Embryonic facial prominence (tissue), 1 donor: Measurements from ENCODE around the gene DLGAP1.
"Not testable (repeated sequence)": the region's sequence is repeated elsewhere in the genome, so short reads cannot be mapped to it uniquely, and the experiment has no call there.

Experiments
- DNase-seq: peaks from one replicate; pipeline ENCODE4 v3.0.0-alpha.2; 2016; ENCODE audit errors: extremely low spot score

DLGAP1 gene

DNA sequence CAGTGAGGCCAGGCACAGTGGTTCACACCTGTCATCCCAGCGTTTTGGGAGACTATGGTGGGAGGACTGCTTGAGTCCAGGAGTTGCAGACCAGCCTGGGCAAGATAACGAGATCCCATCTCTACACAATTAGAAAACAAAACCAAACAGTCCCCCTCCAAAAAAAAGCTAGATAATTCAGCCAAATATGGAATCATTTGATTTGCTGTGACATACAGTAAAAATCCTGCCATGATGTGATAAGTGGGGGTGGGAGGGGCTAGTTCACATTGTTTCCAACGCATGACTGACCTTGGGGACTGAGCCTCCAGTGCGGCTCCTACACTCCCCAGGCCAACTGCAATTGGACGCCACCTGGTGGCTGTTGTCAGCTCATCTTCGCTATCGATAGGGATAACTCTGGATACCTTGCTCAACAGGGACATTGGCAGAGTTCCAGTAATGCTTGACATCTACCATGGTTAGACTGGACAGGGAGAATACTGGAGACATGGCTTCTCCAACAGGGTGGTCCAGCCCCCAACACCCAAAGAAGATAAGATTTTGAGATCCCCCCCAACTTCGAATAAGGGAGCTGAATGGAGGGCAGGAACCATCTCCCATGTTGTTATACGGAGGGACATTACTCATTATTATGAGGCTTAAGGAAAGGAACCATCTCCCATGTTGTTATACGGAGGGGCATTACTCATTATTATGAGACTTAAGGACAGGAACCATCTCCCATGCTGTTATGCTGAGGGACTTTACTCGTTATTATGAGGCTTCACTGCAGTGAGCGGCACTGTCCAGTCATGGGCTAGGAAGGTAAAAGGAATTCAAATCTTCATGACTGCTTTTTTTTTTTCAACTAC is 869.2 kb downstream of the DLGAP1 start:
- no peak for DNase-seq

- no peak for DNase-seq
Measured at GRCh38 chr18:3584897-3585460, 870.1 kb downstream of the DLGAP1 start.

DNA sequence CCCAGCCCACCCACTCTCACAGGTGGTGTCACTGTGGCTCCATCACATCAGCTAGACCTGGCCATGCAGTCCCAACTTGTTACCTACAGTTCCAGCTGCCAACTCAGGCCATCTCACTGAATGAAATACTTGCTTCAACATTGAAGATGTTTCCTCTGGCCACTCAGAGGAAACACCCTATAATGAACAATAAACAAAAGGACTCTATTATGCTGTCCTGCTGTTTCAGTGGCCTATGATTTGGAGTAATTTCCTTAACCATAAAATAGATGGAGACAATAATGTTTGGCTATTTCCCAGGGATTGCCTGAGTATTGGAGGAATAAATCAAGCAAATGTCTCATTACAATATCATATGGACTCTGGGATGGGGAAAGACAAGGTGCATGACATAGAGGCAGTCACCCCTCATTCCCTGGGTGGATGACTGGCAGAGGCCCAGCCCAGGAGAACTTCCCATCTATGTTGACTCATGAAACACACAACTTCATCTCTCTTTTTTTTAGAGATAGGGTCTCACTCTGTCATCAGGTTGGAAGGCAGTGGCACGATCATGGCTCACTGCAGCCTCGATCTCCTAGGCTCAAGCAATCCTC is 870.7 kb downstream of the DLGAP1 start:
- DNase-seq, result no peak

DNA sequence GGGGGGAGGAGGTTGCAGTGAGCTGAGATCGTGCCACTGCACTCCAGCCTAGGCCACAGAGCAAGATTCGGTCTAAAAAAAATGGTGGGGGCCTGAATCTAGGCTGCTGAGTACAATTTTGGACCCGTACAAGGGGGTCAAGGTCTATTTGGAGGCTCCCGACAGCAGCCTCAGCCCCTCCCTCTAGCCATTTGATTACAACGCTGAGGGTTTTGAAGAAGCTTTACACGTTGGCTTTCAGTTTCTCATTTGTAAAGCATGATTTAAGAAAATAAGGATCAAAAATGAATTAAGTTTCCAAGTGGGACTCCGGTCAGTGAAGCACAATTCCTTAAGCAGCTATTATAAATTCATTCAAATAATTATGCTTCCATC is 871.2 kb downstream of the DLGAP1 start:
- no peak for DNase-seq

DNA sequence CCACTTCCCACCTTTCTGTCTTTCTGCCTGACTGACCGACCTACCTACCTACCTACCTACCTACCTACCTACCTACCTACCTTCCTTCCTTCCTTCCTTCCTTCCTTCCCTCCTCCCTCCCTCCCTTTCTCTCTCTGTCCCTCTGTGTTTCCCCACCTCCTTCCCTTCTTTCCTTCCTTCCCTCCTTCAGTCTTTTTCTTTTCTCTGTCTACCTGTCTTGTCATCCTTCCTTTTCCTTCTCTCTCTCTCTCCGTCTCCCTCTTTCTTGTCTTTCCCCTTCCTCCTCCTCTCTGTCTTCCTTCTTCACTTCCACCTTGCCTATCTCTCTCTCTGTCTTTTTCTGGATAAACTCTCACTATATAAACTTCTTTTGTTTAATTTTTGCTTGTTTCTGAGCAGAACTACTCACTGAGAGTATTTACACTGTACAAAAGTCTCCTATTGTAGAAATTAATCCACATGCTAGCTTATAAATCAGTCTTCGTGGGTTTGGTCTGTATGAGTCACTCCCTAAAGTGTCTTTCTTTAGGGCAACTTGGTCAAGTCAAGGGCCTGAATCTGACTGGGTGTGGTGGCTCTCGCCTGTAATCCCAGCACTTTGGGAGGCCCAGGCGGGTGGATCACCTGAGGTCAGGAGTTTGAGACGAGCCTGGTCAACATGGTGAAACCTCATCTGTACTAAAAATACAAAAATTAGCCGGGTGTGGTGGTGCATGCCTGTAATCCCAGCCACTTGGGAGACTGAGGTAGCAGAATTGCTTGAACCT is 871.8 kb downstream of the DLGAP1 start:
- not testable (repeated sequence) for DNase-seq

DNA sequence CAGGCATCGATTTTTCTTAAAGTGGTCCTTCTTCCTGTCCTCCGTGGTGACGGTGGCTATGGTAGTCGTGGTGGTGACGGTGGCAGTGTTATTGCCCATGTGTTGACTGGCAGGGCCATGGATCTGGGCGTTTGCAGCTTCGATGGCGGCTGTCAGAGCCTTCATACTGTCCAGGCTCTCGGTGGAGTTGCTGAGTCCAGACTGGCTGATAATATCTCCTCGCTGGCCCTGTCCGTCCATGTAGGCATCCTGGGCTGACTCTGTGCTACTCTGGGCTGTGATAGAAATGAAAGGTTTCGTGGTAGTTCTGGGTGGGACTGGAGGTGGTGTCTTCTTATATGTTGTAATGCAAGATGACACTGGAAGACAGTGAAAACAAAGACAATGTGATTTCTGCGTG is 873.2 kb downstream of the DLGAP1 start:
- DNase-seq, result no peak

- not testable (repeated sequence) for DNase-seq
Measured at GRCh38 chr18:3580523-3581025, 874.5 kb downstream of the DLGAP1 start.

DNA sequence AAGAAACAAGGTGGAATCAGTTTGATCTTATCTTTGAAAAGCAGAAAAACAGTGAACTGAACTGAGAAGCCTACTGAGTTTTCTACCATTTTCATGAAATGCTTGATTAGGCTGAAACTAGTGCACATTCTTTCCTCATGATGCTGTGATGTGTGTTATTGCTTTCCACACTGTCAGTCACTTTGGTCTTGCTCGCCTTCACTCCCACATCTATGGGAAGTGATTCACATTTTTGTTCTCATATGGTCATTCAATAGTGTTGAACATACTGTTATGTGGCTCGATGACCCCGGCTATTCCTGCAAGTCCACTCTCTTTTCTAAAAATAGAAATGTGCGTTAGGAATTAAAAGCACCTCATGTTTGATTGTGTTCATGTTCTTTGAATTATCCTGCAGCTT is 875.4 kb downstream of the DLGAP1 start:
- no peak for DNase-seq

DNA sequence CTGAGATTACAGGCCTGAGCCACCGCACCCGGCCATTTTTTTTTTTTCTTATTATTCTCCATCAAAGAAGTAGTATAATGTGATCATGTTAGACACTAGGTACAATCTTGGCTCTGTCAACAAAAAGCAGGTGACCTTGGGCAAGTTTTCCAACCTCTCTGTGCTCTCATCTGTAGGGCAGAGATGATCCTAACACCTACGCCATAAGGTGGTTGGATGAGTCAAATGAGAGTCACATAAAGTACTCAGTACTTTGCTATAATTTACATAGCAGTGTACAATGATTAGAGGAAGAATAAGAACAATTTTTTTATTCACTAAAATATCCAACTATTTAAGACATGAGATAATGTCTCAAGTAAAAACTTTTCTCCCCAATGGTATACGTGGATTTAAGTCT is 876.5 kb downstream of the DLGAP1 start:
- DNase-seq, result no peak

- no peak for DNase-seq
Measured at GRCh38 chr18:3577281-3577855, 877.7 kb downstream of the DLGAP1 start.

DNA sequence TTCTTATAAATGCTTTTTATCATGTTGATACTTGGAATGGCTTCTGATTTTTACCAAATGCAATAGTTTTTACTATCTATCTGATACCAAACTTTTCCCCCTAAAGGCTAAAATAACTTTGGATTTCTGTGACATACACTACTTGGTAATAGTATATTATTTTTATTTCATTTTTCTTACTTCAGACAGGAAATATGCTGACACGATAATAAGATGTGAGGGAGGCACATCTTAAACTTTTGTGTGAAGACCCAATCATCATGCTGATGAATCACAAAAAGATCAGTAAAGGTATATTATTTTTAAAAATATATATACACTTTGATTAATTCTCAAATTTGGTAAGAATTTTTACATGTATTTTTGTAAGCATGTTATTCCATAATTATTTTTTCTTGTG is 882.3 kb downstream of the DLGAP1 start:
- DNase-seq, result no peak

DNA sequence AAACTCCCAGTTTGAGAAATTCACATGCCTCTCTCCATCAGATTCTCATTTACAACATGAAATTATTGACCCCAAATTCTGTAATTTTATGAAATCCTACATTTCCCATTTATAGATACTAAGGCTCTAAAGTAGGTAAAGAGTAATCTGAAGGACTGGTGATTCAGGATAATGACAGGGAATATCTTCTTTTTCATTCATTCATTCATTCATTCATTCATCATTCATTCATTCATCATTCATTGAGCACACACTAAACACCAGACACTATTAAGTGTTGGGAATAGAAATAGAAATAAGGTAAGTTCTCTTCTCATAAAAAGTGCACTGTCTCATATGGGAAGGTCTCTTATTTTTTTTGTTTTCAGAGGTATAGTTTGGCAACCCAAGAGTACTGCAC is 888.3 kb downstream of the DLGAP1 start:
- no peak for DNase-seq

DNA sequence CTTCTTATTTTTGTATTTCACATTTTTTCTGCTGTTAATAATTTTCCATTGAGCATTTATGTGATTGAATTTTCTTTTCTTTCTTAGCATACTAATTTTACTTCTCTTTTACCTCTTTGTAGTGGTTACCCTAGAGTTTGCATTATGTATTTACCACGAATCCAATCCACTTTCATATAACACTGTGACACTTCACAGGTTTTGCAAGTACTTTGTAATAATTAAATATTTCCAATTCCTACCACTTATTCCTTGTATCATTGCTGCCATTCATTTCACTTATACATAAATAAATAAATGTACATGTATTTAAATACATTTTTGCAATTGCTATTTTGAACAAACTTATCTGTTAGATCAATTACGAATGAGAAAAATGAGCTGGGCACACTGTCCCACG is 894.4 kb downstream of the DLGAP1 start:
- DNase-seq, result no peak

- DNase-seq, result no peak
Measured at GRCh38 chr18:3554811-3555427, 900.2 kb downstream of the DLGAP1 start.

DNA sequence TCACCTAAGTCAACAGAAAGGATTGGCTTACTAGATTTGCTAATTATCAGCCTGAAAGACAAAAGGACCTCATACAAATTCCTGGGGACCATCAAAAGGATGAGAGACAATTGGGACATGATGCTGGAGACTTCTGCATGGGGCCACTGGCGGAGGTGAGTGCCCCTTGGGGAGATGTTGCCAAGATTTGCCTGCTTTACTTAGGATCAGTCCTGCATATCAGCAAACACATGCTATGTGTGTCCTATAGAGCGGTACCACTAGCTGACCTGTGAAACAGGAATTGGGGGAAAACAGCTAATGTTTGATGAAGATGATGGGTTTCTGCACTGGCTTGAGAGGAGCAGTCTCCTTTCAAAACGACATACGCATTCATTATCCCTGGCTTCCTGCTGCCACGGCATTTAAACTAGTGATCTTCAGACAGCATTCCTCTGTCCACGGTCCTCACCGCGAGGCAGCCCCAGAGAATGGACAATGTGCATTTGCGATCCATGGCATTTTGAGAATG is 901.0 kb downstream of the DLGAP1 start:
- DNase-seq, result no peak

- no peak for DNase-seq
Measured at GRCh38 chr18:3552305-3552704, 902.8 kb downstream of the DLGAP1 start.

- no peak for DNase-seq
Measured at GRCh38 chr18:3547891-3548615, 907.1 kb downstream of the DLGAP1 start.

DNA sequence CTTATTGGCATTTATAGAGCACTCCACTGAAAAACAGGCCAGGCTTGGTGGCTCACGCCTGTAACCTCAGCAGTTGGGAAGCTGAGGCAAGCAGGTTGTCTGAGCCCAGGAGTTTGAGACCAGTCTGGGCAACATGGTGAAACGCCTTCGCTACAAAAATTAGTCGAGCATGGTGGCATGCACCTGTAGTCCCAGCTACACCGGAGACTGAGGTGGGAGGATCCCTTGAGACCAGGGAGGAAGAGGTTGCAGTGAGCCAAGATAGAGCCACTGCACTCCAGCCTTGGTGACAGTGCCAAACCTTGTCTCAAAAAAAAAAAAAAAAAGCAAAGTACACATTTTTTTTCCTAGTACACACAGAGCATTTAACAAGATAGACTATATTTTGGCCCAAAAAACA is 909.0 kb downstream of the DLGAP1 start:
- DNase-seq, result no peak

DNA sequence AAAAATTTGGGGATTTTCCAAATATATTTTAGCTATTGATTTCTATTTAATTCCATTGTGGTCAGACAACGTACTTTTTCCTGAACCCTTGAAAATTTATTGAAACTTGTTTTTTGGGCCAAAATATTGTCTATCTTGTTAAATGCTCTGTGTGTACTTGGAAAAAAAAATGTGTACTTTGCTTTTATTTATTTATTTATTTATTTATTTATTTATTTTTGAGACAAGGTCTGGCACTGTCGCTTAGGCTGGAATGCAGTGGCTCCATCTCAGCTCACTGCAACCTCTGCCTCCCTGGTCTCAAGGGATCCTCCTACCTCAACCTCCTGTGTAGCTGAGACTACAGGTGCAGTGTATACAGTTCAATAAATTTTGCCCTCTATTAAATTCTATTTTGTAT is 910.6 kb downstream of the DLGAP1 start:
- no peak for DNase-seq

- no peak for DNase-seq
Measured at GRCh38 chr18:3541549-3542386, 913.3 kb downstream of the DLGAP1 start.
